NCI-H1694 treated with DMSO at 0.1 percent for 48 hours (cell line): ENCODE measurements around the gene SMYD1.
"Not testable (repeated sequence)": the region's sequence is repeated elsewhere in the genome, so short reads cannot be mapped to it uniquely, and the experiment has no call there.

Source experiments
- DNase-seq: peaks from one replicate; lab custom pipeline; 2025; lab: John Stamatoyannopoulos, UW

SMYD1 gene

GRCh38 chr2:88067598-88067997, at the start of gene SMYD1:
SMYD1 (plus strand) TSS chr2:88067825; CDS start chr2:88067865, 40 bp downstream.
- DNase-seq, result no peak

- DNase-seq, result not testable (repeated sequence)
Observed at GRCh38 chr2:88018077-88018805, 49.4 kb upstream of the SMYD1 start.

GRCh38 chr2:88018909-88019308, 48.7 kb upstream of the SMYD1 start:
- DNase-seq, result no peak

GRCh38 chr2:88019985-88020384, 47.6 kb upstream of the SMYD1 start:
- no peak for DNase-seq

GRCh38 chr2:88022669-88022921, 45.0 kb upstream of the SMYD1 start:
- no peak for DNase-seq

GRCh38 chr2:88024509-88024908, 43.1 kb upstream of the SMYD1 start:
- no peak for DNase-seq

GRCh38 chr2:88027697-88028389, 39.8 kb upstream of the SMYD1 start:
- no peak for DNase-seq

GRCh38 chr2:88028931-88029330, 38.7 kb upstream of the SMYD1 start:
- DNase-seq, result no peak

- no peak for DNase-seq
Observed at GRCh38 chr2:88032070-88032702, 35.4 kb upstream of the SMYD1 start.

- no peak for DNase-seq
Observed at GRCh38 chr2:88036182-88036581, 31.4 kb upstream of the SMYD1 start.

- no peak for DNase-seq
Observed at GRCh38 chr2:88036606-88037005, 31.0 kb upstream of the SMYD1 start.

GRCh38 chr2:88038263-88039105, 29.1 kb upstream of the SMYD1 start:
- no peak for DNase-seq

GRCh38 chr2:88042476-88042875, 25.1 kb upstream of the SMYD1 start:
- DNase-seq, result no peak

GRCh38 chr2:88045561-88045960, 22.1 kb upstream of the SMYD1 start:
- not testable (repeated sequence) for DNase-seq

GRCh38 chr2:88048541-88048940, 19.1 kb upstream of the SMYD1 start:
- DNase-seq, result no peak

GRCh38 chr2:88049622-88050021, 18.0 kb upstream of the SMYD1 start:
- no peak for DNase-seq

GRCh38 chr2:88051792-88052191, 15.8 kb upstream of the SMYD1 start:
- DNase-seq, result no peak

GRCh38 chr2:88053296-88053695, 14.3 kb upstream of the SMYD1 start:
- no peak for DNase-seq

- no peak for DNase-seq
Observed at GRCh38 chr2:88053934-88054781, 13.5 kb upstream of the SMYD1 start.

- DNase-seq, result no peak
Observed at GRCh38 chr2:88054782-88055370, 12.7 kb upstream of the SMYD1 start.
